HG03175 (cell line): Measurements from ENCODE around the gene CSNK2B.

Experiments used
- ATAC-seq: cut with Tn5 transposase; IDR thresholded peaks from one replicate; pipeline ENCODE4 v1.9.1; 2021; ENCODE audit warnings: mild to moderate bottlenecking, moderate library complexity; ENCODE audit not compliant: unreplicated experiment

The CSNK2B gene

DNA sequence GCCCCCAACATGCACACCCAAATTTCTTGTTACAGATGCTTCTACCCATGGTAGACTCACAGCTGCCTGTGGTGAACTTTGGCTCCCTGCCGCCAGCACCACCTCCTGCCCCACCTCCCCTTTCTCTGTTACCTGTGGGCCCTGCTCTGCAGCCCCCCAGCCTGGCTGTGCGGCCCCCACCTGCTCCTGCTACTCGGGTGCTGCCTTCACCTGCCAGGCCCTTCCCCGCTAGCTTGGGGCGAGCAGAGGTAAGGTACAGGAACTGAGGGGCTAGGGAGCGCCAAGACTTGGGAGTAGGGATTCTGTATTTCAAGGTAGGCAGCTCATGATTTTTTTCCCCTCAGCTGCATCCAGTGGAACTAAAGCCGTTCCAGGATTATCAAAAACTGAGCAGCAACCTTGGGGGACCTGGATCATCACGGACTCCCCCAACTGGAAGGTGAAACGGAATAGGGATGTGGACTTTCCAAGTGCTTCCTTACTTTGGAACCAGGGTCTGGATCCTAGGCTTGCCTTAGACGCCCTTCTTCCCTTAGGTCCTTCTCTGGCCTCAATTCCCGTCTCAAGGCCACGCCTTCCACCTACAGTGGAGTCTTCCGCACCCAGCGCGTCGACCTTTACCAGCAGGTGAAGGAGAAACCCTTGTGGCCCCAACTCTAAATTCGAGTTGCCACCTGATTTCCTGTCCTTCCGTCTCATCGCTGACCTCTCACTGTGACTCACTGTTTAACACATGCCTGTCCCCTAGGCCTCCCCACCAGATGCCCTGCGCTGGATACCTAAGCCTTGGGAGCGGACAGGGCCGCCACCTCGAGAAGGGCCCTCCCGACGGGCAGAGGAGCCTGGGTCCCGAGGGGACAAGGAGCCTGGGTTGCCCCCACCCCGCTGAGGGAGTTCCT lies 28.9 kb upstream of the CSNK2B start:
- ATAC-seq = no peak

DNA sequence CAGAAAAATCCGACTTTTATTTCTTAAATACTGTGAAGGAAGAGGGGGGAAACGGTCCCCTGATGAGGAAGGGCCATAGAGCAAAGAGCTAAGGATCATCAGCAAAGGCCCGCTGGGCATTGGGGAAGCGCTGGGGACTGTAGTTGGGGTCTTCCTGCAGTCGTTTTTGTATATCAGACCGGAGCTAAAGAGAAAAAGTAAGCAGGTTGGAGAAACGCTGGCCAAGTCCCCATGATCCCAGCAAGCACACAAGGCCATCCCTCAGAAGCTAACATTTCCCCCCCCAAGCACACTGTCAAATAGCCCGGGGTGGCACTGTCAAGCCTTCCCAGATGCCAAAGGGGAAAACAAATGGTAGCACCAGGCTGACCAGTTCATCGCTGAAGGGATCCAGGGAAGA lies 26.8 kb upstream of the CSNK2B start:
- no peak for ATAC-seq

DNA sequence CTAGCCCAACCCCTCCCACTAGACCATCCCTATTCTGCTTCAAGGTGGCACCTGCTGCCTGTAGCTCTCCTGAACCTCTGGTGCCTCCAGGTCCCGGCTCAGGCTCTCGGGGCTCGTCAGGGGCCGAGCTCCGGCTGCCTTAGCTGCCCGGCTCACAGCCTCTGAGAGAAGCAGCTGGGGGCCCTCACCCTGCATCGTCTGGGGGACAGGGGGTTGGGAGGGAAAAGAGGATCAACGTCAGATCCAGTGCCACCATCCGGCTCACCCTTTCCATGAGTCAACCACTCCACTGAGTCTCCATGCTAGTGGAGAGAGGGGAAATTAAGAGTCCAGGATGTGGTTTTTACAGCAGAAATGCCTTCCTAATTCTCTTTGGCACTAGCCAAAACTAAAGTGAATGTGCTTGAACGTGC lies 26.4 kb upstream of the CSNK2B start:
- ATAC-seq = no peak

DNA sequence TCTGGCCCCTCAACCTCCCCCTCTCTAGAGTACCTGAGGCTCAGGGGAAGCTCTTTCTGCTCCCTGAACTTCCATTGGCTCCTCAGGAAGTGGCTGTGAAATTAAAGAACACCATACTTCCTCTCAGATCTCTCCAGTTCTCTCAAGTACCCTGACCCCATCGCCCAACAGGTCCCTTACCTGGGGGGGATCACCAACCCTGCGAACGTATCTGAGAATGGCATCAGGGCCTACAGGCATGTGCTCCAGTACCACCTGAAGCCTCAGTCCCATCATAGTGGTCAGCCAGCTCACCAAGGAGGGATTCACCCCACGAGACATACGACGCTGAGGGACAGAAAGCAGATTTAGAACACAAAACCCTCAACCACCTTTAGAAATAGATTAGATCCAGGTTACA lies 25.3 kb upstream of the CSNK2B start:
- ATAC-seq = no peak

DNA sequence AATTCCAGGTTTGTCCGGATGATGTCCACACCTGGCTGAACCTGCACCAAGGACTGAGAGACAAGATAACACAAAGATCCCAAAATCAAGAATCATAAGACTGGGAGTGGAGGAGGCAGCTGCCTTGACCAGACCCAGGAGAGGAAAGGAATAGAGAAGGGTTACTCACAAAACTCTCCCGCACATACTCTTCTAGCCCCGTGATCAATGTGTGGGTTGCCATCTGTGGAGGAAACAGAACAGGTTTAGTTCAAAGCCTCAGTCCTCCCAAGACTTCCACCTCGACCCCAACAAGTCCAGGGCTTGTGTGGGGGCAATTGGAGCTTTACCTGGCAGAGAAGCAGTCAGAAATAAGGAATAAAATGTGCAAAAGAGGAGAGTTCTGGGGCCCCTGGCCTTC lies 24.5 kb upstream of the CSNK2B start:
- ATAC-seq = no peak

DNA sequence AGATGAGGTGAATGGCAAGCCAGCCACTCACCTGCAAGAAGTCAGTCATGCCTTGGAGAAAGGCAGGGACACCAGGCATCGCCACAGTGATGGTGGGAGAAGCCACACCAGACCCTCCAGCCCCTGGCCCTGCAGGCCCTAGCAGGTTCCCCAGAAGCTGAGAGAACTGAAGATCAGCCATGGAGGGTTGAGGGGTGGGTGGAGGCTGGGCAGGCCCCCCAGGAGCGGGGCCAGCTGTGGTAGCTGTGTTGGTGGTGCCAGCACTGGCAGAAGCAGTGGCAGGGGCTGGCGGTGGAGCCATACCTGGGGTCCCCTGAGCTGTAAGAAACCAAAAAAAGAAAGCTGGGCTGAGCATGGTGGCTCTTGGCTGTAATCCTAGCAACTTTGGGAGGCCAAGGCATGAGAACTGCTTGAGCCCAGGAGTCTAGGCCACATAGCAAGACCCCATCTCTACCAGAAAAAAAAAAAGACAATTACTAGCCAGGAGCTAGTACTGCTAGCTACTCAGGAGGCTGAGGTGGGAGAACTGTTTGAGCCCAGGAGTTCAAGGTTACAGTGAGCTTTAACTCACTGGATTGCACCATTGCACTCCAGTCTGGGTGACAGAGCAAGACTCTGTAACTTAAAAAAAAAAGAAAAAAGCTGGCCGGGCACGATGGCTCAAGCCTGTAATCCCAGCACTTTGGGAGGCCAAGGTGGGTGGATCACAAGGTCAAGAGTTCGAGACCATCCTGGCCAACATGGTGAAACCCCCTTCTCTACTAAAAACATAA lies 22.9 kb upstream of the CSNK2B start:
- ATAC-seq = no peak

DNA sequence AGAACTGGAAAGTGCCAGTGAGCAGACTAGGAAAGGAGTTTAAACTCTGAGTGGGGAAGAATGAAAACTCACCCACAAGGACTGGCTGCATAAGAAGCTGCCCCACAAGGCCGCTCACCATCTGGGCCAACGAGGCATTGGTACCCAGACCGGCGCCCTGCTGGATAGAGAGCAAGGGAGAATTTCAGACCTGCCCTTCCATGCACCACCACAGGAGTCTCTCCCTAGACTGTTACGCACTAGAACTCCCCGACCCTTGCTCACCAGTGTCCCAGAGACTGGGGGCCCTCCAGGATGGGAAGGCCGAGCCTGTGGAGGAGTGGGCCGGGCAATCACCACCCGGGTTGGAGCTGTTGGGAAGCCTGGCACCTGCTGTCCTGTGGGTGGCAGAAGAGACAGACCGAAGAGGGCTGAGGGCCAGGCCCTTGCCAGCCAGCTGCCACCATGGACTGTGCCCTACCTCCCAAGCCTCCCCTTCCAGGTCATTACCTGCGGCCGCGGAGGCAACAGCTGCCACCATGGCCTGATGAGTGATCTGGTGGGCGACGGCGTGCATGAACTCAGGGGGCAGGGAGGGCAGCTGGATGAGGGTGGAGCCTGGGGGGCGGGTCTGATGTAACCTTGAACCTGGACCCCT lies 21.9 kb upstream of the CSNK2B start:
- ATAC-seq = no peak

DNA sequence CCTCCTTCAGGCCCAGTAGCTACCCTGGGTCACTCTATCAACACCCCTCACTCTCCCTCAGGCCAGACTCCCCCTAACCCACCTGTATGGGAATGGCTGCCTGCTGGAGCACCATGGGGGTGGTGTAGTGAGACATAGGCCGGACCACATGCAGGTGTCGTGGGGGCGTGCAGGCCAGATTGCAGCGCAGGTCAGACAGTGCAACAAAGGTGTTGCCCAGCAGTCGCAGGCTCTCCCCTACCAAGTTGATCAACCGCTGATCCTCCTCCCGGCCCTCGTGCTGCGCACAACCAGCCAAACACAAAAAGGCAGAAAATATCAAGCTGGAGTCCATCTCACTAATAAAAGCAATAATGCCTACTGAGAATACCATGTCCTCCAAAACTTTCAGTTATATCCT lies 20.6 kb upstream of the CSNK2B start:
- no peak for ATAC-seq

DNA sequence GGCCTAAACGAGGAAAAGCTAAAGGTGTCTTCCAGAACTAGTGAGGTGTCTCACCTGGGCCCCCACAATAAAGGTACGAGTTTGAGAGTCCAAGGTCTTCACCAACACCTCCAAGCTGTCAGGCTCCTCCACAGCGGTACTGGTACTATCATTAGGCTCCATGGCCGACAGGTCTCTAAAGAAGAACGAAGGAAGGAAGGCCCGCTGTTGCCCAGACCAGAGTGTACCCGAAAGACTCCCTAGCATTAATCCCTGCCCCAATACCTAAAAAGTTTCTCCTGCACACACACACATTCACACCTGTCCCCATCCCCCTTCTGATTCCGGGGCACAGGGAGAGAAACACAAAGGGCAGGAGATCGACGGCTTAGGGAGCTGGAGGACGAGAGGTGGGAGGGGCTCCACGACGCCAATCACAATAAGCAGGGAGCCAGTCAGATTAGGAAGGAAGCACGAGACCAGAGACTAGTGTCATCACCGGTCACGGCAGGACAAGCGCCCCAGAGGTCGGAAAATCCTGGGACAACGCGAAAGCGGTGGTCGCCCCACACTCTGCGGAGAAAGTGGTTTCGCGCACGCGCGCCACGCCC lies 14.2 kb upstream of the CSNK2B start:
- peak; percentile 19 for ATAC-seq

DNA sequence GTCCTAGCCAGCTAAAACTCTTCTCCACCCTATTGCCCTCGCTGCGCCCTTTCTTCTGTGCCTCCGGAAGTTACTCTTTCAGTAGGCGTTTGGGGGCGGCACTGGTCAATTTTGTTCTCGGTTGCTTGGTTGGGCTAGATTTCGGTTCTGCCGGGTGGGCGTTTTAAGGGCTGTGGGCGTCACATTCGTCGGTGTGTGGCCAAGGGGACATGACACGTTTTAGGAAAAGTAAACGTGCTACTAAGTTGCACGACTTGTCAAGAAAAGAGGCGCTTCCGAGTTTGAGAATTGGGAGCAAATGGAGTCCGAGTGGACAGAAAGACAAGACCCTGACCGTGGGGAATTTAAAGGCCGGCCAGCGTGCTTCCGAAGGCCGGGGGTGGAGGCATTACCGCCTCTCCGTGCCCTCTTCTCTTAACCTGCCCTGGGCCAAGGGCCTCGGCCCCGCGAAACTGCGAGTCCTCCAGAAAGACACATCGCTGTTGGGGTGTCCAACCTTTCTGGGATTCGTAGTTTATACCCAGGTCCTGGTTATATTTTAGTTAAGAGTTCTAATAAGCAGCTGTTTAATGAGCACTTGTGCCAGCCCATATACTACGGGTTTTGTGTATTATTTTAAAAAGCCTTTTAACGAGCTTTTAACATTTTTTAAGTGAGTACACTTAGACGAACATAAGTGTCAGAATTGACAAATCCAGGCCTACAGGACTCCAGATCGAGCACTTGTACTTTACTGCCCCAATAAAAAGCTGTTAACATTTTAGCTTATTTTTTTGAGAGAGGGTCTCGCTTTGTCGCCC lies 12.8 kb upstream of the CSNK2B start:
- peak; percentile 66 for ATAC-seq

DNA sequence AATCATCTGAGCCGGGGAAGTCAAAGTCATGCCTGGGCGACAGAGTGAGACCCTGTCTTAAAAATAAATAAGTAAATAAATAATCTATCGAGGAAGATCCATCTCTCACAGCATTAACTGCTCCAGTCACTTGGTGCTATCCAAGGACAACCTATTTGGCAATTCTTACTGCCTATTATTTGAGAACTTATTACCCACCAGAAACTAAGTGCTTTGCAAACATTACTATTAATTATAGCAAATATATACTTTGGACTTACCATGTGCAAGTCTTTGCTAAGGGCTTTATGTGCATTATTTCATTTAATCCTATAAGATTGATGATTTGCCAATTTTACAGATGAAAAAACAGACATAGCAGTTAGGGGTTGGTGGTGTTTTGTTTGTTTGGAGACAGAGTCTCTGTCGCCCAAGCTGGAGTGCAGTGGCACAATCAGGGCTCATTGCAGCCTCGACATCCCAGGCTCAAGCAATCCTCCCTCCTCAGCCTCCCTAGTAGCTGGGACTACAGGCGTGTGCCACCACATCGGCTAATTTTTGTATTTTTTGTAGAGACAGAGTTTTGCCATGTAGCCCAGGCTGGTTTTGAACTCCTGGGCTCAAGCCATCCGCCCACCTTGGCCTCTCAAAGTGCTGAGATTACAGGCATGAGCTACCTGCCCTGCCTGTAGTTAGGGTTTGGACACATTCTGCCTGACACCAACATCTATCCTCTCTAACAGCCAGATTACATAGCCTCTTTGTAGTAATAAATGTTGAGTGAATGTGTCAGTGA lies 11.1 kb upstream of the CSNK2B start:
- ATAC-seq = no peak

DNA sequence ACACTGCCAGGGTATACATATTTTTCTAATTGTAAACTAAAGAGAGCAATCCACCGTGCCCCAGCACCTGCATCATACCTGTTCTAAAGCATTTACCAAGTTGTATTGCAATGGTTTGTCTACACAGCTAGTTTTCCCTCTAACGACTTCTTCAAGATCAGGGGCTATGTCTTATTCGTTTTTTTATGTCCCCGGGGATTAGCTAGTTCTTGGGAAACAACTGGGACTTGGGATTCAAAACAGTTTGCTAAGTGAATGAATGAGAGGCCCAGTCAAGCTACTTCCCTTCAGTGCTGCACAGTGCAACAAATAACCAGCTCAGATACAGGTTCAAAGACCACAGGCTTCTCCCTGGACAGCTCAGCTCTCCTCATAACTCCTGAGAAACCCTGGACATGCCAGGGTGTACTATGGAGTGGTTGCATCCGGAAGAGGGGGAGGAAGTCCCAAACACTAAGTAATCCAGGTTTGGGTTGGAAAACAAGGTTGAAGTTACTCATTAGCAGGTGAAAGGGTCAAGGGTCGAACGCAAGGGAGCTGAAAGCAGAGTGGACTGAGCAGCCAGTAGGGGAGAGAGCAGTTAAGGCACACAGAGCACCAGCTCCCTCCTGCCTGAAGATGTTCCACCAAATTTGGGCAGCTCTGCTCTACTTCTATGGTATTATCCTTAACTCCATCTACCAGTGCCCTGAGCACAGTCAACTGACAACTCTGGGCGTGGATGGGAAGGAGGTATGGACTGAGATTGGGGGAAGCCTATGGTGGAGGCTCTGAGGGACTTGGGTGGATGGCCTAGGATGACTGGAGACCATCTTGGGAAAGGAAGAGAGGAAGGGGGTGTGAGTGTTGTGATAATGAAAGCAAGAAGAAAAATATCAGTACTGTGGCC lies 10.3 kb upstream of the CSNK2B start, which contains the start of gene APOM:
APOM (plus strand) TSS at position 546 of the 889 bp plus-strand sequence; CDS start at position 619, 73 bp downstream.
- ATAC-seq = no peak

DNA sequence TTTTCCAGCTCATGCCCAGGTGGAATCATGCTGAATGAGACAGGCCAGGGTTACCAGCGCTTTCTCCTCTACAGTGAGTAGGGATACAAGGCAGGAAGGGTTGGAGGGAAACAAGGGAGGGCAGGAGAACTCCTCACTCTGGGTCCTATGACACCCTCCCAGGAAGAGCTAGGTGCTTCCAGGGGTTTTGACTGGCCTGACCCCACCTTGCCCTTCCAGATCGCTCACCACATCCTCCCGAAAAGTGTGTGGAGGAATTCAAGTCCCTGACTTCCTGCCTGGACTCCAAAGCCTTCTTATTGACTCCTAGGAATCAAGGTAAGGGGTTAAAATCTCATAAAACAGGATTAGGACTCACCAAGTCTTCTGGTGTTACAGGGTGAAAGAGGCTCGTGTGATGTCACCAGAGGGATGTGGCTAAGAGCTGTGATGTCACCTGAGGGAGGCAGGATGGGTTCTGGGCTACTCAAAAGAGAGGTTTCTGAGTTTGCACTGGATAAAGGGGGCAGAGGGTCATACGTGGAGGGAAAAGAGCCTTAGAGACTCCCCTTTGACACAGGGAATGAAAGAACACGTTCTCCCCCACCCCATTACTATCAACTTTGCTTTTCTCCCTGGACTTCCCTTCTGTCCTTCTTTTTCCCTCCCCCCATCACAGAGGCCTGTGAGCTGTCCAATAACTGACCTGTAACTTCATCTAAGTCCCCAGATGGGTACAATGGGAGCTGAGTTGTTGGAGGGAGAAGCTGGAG lies 8.3 kb upstream of the CSNK2B start:
- ATAC-seq = no peak

DNA sequence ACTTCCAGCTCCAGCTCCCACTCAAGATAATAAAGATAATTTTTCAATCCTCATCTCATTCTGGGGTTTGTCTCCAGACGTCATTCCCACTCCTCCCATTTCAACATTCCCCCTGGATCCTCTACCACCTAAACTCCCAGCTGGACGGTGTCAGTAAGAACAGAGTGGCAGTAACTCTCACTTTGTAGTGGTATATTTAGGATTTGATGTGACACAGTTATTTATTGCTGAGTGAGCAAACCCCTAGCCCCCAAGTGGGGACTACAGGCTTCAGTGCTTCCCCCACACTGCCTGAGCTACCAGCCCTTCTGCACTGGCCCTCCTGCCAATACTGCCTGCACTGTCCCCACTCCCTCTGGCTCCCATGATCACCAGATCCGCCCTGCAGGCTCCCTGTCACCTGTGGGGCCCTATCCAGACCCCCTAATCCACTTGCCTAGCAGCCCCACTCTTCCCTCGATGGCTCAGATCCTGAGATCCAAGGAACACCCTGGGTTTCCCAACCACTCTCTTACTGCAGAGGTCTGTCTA lies 7.7 kb upstream of the CSNK2B start:
- ATAC-seq = no peak

DNA sequence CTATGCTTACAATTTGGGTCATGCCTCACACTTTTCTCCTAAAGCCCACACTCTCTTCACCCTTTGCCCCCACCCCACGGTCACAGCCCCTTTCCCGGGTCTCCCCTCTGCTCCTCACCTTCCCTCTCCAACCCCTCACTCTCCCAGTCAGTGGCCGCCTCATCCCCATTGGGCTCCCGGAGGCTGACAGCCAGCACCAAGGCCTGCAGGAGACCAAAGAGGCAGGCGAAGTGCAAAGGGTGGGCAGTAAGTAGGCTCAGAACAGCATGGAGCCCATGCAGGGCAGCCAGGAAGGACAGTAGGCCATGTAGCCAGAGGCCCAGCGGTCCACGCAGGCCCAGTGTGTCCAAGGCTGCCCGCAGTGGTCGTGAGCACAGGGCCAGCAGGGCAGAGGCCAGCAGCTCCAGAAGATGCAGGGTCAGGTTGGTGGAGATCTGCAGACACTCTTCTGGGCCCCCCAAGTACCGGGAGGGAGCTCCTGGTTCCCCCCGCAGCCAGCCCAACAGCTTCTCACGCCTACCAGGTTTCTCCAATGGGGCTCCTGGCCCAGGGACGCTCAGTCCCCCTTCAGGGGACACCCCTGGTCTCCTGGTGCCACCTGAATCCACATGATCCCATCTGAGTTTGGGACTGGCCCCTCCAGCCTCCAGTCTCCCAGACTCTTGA lies 6.8 kb upstream of the CSNK2B start:
- ATAC-seq = no peak

DNA sequence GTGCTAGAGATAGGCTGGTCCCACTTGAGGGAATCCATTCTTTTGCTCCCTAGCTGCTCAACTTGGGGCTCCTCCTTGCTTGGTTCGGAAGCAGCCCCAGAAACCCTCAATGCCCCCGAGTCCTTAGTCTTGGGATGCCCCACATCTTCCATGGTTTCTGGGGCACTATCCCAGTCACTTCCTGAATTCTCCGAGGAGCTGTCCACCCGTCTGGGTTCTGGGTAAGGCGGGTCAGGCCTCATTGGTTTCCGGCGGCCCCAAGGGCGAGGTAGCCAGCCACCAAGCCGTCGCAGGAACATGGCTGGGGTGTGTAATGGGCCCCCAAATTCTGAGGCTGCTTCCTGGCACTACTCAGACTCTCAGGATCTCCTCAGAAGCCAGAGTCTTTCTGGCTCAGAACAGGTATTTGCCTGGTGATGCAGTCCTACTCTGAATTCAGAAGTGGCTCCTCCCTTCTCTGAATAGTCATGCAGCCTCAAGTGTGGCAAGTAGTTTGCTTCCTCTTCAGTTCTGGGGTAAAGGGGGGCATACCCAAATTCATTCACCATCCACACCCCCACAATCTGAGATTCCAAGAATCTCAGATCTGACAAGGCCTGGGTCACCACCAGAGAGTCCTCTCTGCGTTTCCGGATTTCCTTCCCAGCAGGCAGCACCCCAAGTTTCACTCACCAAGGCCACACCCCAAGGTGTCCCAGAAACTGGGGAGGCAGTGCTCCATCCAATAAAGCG lies 6.1 kb upstream of the CSNK2B start:
- no peak for ATAC-seq
